Measurements from ENCODE around the gene KCNJ9. TPM values are rescaled to one million over a fixed set of nuclear protein-coding genes. Genes with fewer than 3 reads are reported as not detected.

Gene KCNJ9
- total RNA-seq, 3 donors from 2014 or later (not counting 1 experiment from before 2014, with no cell fraction given): not detected

DNA sequence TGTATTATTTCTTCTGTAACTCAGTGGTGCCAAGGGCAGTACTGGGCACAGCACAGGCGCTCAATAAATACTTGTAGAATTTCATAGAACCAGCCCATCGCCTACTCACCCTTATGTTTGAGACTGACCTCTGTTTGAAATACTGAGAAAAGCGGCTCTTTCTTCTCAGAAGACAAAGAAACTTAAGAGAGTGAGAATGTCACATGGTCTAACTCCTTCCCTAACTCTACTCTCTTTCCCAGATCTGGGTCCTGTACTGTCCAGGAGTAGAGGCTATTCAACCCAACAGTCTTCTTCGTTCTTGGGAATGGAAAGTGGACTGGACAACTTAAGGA, 12.9 kb downstream of the KCNJ9 start:
- Histone ChIP-seq H3K27ac (ENCODE audit: low read length) (no peak overlapping the region), H3K27me3 (ENCODE audit: control insufficient read depth, insufficient read depth, low read length) (no peaks in the 10 kb centered on the region), H3K4me1 (ENCODE audit: control insufficient read depth, insufficient read depth, low read length) (peaks cover 24% of the 10 kb centered on the region), H3K4me3 (ENCODE audit: low read length) (no peak overlapping the region), H3K9me3 (ENCODE audit: control insufficient read depth, insufficient read depth, low read length) (no peaks in the 10 kb centered on the region), H3K36me3 (ENCODE audit: control insufficient read depth, insufficient read depth, low read length) (peaks cover 38% of the 10 kb centered on the region)
- no peaks in the 10 kb centered on the region for H3K9me3 Mint-ChIP-seq
- no peak overlapping the region for H3K4me3 Mint-ChIP-seq
- peaks cover 13 to 35% of the 10 kb centered on the region in 2 donors for H3K4me1 Mint-ChIP-seq
- no peak for DNase-seq
- intact Hi-C loops (cut with micrococcal nuclease): no loop called here
- WGBS (ENCODE audit: insufficient coverage): 100% methylated on average over 4 of the region's 4 CpGs
- H3K36me3 Mint-ChIP-seq: no peaks in the 10 kb centered on the region
- H3K27me3 Mint-ChIP-seq (ENCODE audit: low read depth in 2 of 2): no peaks in the 10 kb centered on the region
- no peak for ATAC-seq
- no peak for TF ChIP-seq CTCF (IDR thresholded peaks at IDR 0.05)
- no peak overlapping the region for H3K27ac Mint-ChIP-seq

GRCh38 chr1:160094806-160095205, 13.5 kb downstream of the KCNJ9 start:
- H3K4me1 Mint-ChIP-seq: peaks cover 18 to 41% of the 10 kb centered on the region in 2 donors
- H3K4me3 Mint-ChIP-seq: no peak overlapping the region
- H3K9me3 ChIP-seq (ENCODE audit: control insufficient read depth, insufficient read depth, low read length): no peaks in the 10 kb centered on the region
- no peak overlapping the region for H3K4me3 ChIP-seq (ENCODE audit: low read length)
- peaks cover 26% of the 10 kb centered on the region for H3K4me1 ChIP-seq (ENCODE audit: control insufficient read depth, insufficient read depth, low read length)
- WGBS (ENCODE audit: insufficient coverage): 96% methylated on average over 14 of the region's 14 CpGs
- intact Hi-C loops (cut with micrococcal nuclease): no loop called here
- ATAC-seq (no peak), DNase-seq (no peak)
- H3K27ac Mint-ChIP-seq: no peak overlapping the region
- no peak for TF ChIP-seq CTCF (IDR thresholded peaks at IDR 0.05)
- H3K27ac ChIP-seq (ENCODE audit: low read length): no peak overlapping the region
- no peaks in the 10 kb centered on the region for H3K27me3 Mint-ChIP-seq (ENCODE audit: low read depth in 2 of 2)
- peaks cover 38% of the 10 kb centered on the region for H3K36me3 ChIP-seq (ENCODE audit: control insufficient read depth, insufficient read depth, low read length)
- no peaks in the 10 kb centered on the region for H3K36me3 Mint-ChIP-seq
- H3K9me3 Mint-ChIP-seq: no peaks in the 10 kb centered on the region
- H3K27me3 ChIP-seq (ENCODE audit: control insufficient read depth, insufficient read depth, low read length): no peaks in the 10 kb centered on the region

DNA sequence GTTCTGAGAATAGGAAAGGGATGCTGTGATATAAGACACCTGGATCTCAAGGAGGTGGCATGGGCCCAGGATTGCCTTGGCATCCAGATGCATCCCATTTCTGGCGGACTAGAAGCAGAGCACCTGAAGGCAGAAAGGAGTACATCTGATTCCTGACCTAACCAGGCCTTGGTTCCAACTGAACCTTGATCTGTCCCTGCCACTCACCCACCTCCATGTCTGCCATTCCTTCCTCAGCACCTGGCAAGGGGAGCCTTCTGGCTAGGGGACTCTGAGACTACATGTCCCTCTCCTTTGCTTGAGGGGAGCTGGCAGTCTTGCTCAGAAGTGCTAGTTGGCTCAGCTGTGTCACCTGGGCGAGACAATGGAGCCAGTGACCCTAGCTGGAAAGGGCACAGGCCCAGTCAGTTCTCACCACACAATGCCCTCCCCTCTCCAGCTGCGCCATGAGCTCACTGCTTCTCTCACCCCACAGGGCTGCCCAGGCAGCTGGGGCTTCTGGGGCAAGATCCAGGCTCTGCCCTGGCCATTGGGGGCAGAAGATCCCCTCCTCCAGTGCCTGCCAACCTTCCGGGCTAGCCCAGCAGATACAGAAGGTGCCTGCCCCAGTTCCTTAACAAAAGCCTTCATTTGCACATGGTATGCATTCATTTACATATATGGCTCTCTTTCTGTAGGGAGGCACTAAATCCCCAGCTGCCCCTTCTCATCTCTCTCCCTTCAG, 14.2 kb downstream of the KCNJ9 start:
- Mint-ChIP-seq H3K4me1 (peaks cover 18 to 41% of the 10 kb centered on the region in 2 donors), H3K9me3 (no peaks in the 10 kb centered on the region), H3K4me3 (peak overlapping the region; percentile 40), H3K36me3 (no peaks in the 10 kb centered on the region), H3K27ac (peak overlapping the region in 1 of 2 donors; percentile 12), H3K27me3 (ENCODE audit: low read depth in 2 of 2) (no peaks in the 10 kb centered on the region)
- WGBS (ENCODE audit: insufficient coverage): 95% methylated on average over 4 of the region's 4 CpGs
- peaks cover 34% of the 10 kb centered on the region for H3K36me3 ChIP-seq (ENCODE audit: control insufficient read depth, insufficient read depth, low read length)
- H3K27ac ChIP-seq (ENCODE audit: low read length): no peak overlapping the region
- no peak overlapping the region for H3K4me3 ChIP-seq (ENCODE audit: low read length)
- H3K27me3 ChIP-seq (ENCODE audit: control insufficient read depth, insufficient read depth, low read length): no peaks in the 10 kb centered on the region
- DNase-seq: no peak
- TF ChIP-seq CTCF (IDR thresholded peaks at IDR 0.05): no peak
- ATAC-seq: no peak
- H3K4me1 ChIP-seq (ENCODE audit: control insufficient read depth, insufficient read depth, low read length): peaks cover 26% of the 10 kb centered on the region
- no peaks in the 10 kb centered on the region for H3K9me3 ChIP-seq (ENCODE audit: control insufficient read depth, insufficient read depth, low read length)
- intact Hi-C loops (cut with micrococcal nuclease): no loop called here
